LNCAP (cell line): Measurements from ENCODE around the gene DDX1.

Source experiments
- TF ChIP-seq, protein P1 (sequence below): fragments of 450-650 bp; IDR thresholded peaks from 2 replicates; pipeline ENCODE4 v1.5.1; 2017; ENCODE audit warnings: mild to moderate bottlenecking

The DDX1 gene

DNA sequence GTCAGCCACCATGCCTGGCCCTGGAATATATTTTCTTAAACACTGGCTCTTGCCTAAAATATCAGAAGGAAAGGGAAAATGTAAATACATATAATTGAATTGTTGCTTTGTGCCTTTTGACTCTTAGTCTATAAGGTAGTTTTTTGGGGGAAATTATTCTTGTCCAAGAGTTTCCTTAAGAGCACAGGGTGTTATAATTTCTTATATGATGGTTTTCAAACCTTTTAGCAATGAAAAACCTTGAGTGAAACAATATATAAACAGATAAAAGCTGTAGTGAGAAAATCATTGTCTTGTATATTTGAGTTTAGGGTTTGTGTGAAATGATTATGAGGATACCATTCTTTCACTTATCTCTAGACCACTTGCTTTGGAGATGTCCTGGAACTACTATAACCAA lies 40.2 kb downstream of the DDX1 start:
- TF ChIP-seq, protein P1, sequence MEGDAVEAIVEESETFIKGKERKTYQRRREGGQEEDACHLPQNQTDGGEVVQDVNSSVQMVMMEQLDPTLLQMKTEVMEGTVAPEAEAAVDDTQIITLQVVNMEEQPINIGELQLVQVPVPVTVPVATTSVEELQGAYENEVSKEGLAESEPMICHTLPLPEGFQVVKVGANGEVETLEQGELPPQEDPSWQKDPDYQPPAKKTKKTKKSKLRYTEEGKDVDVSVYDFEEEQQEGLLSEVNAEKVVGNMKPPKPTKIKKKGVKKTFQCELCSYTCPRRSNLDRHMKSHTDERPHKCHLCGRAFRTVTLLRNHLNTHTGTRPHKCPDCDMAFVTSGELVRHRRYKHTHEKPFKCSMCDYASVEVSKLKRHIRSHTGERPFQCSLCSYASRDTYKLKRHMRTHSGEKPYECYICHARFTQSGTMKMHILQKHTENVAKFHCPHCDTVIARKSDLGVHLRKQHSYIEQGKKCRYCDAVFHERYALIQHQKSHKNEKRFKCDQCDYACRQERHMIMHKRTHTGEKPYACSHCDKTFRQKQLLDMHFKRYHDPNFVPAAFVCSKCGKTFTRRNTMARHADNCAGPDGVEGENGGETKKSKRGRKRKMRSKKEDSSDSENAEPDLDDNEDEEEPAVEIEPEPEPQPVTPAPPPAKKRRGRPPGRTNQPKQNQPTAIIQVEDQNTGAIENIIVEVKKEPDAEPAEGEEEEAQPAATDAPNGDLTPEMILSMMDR, result no peak

DNA sequence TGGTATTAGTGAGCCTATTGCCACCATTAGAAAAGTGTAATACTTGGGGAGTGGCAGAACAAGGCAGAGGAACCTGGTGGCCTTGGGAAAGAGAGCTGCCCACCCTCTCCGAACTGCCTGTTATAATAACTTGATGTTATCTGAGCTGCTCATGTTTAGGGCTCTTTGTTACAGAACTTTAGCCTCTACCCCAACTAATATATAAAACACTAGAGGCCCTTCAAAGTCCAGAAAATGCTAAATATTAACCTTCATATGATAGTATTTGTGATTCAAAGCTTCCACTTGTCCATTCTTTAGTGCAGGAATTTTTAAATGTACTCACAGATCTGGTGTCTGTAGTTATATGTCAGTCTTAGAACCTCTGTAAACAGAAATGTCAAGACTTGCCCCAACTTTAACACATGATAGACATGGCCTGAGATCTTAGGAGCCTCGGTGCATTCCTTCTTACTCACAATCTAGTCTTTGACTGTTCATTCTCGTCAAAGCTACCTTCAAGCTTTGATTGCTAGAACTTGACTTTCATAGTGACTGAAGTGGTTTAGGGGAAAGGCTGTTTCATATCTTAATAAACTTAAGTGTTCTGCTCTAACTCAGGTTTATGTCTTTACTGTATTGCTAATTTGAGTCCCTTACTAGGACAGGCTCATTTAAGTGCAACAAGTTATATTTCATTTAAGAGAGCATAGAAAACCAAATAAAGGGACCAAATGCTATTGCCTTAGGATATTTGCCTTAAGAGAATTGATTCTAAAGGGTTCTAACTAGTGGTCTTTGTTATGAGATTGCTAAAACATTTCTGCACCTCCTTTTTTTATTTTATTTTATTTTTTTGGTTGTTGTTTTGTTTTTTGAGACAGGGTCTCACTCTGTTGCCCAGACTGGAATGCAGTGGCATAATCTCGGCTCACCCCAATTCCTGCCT lies 41.6 kb downstream of the DDX1 start:
- TF ChIP-seq, protein P1, result no peak

DNA sequence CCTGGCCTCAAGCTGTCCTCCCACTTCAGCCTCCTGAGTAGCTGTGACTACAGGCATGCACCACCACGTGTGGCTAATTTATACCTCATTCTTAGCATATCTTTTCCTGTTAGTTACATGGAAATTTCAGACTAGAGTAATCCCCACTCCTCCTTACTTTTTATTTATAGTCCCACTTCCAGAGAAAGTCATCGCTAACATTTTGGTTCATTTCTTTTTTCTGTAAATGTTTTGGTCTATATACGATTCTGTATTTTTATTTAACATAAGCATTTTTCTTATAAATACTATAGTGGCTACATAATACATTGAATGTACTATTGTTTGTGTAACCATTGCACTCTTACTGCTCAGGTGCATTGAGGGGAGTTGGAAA lies 42.3 kb downstream of the DDX1 start:
- TF ChIP-seq, protein P1, result no peak

DNA sequence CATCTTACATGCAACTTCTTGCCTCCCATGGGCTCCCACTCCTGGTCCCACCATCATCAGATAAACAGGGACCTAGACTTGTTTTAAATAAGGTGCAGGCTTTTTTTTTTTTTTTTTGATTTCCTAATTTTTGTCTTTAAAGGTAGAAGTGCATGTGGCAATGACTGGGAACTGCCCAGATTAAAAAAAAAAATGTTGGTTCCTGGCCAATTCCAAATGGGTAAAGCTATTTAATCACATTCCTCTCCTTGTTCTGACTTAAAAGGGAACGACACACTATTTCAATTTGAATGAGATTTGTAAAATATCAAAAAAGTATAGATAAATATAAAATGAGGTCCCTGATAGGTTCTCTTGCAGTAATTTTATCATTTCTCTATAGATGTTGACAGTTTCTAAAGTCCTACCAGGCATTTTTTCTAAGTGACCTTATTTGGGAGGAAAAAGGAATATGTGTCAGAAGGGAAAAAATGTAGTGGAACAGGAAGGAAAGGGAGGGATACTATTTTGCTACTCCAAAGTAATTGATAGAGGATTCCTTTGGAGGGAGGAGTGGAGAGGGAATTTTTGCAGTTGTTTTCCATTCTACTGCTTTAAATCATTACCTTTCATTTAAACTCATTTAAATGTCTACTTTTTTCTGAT lies 43.3 kb downstream of the DDX1 start:
- TF ChIP-seq, protein P1, result no peak

DNA sequence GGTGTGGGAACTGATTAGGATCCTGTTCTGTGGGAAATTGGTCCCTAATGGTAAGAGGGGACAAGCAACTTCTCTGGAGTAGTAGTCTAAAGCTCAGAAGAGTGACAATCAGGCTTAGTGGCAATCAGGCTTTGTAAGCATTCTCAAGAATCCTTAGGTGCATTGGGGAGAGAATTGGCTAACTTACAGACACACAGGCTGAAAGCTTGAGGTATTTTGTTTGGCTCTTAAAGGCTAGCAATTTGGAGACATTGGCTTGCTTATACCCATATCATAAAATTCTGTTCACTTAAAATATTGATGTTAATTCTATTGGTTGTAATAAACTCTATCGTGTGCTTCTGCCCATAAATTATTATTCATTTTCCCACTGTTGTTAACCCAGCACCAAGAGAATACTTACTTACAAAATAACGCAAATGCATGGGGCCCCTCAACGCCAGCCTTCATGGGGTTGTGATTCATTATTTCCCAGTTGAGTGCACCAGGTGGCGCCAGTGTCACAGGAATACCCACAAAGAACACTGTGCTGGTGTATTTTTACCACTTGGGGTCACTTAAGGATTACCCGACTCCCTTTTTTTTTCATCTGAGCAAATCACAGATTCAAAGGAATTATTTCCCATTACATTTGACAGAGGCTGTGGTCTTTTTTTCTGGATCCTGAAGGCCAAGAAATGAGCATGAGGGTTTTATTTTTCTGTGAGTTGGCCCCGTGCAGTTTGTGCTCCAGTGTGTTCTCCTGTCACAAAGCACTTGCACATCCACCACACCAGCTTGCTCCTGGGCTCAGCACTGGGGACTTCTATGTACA lies 45.5 kb downstream of the DDX1 start:
- TF ChIP-seq, protein P1, result peak; percentile 79

DNA sequence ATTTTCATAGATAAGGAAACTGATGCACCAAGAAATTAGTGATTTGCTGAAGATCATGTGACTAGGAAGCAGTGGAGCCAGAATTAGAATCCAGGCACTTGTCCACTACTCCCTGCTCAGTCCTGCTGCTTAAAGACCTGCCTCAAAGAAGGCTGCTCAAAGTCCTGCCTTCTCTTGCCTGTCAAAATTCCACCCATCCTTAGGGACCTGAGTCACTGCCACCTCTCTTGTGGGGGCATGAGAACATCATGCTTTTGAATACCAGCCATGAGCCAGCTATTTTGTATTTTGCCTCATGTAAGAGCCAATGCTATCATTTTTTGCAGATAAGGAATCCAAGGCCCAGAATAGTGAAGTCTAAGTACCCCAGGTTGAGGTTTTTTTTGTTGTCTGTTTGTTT lies 47.1 kb downstream of the DDX1 start:
- TF ChIP-seq, protein P1, result no peak
